Naive thymus-derived CD8-positive, alpha-beta T cell (primary cell): ENCODE results near the gene COA7. TPM values are rescaled to one million over a fixed set of nuclear protein-coding genes. Genes with fewer than 3 reads are reported as not detected.
A peak's percentile ranks its signal among the peaks of the same experiment; 100 is the strongest.
"Not testable (repeated sequence)": the region's sequence is repeated elsewhere in the genome, so short reads cannot be mapped to it uniquely, and the experiment has no call there.

Experiments used
- ATAC-seq, 2 donors: fragments of 150-1000 bp; cut with Tn5 transposase in 1 of 2; sonication (Bioruptor Pico), chemical (Tn5 transposase) in 1 of 2; 1 replicate in 1 of 2; 2 replicates in 1 of 2; pipeline ENCODE4 v1.10.0; 2021; ENCODE audit warnings: mild to moderate bottlenecking in 2 of 2, moderate library complexity in 2 of 2
- POLR2A ChIA-PET: fragments of 350-600 bp; sonication (Branson Sonifier 250); formaldehyde crosslinking; loops from one replicate; lab custom pipeline; 2021; ENCODE audit warnings: antibody characterized with exemption; lab: Charles Lee
- DNase-seq, 10 donors: peaks; one replicate each; pipeline versions ENCODE4 v3.0.0 to v3.0.0-alpha.2; 2020 to 2022
- H3K27ac Mint-ChIP-seq, 10 donors: one replicate each; pipeline ENCODE4 v1.8.0; 2020 to 2022; ENCODE audit warnings: mild to moderate bottlenecking in 10 of 10, mixed read lengths in 10 of 10, moderate library complexity in 4 of 10, inconsistent platforms in 1 of 10
- H3K27me3 Mint-ChIP-seq, 5 donors: one replicate each; pipeline ENCODE4 v1.8.0; 2021 to 2022; ENCODE audit warnings: mixed read lengths in 5 of 5
- H3K36me3 Mint-ChIP-seq, 3 donors: one replicate each; pipeline ENCODE4 v1.8.0; 2020 to 2022; ENCODE audit warnings: mixed read lengths in 3 of 3, mild to moderate bottlenecking in 2 of 3, inconsistent platforms in 1 of 3
- H3K4me1 Mint-ChIP-seq, 4 donors: one replicate each; pipeline ENCODE4 v1.8.0; 2021 to 2022; ENCODE audit warnings: mixed read lengths in 4 of 4
- H3K4me3 Mint-ChIP-seq, 10 donors: one replicate each; pipeline ENCODE4 v1.8.0; 2020 to 2022; ENCODE audit warnings: mild to moderate bottlenecking in 10 of 10, mixed read lengths in 10 of 10, moderate library complexity in 6 of 10, inconsistent platforms in 1 of 10
- H3K9me3 Mint-ChIP-seq, 9 donors: one replicate each; pipeline ENCODE4 v1.8.0; 2020 to 2022; ENCODE audit warnings: mixed read lengths in 9 of 9, mild to moderate bottlenecking in 3 of 9, inconsistent platforms in 1 of 9, moderate library complexity in 1 of 9
- polyA plus RNA-seq, 3 donors: library from polyadenylated mRNA; unstranded; fragments of 300-500 nt; fragmentation: Illumina TruSeq; gene quantifications; one replicate each; pipeline ENCODE4 v1.2.3, GENCODE V29; 2021
- total RNA-seq, 8 experiments: library from RNA in 2 of 8; stranded (reverse) in 2 of 8; gene quantifications; one replicate each; pipeline ENCODE4 v1.2.3 and lab custom pipeline; 2021 to 2026

Gene COA7
- total and polyA plus RNA-seq, 5 experiments from 2014 or later: 2.4 to 4.2 (median 3.1) TPM

DNA sequence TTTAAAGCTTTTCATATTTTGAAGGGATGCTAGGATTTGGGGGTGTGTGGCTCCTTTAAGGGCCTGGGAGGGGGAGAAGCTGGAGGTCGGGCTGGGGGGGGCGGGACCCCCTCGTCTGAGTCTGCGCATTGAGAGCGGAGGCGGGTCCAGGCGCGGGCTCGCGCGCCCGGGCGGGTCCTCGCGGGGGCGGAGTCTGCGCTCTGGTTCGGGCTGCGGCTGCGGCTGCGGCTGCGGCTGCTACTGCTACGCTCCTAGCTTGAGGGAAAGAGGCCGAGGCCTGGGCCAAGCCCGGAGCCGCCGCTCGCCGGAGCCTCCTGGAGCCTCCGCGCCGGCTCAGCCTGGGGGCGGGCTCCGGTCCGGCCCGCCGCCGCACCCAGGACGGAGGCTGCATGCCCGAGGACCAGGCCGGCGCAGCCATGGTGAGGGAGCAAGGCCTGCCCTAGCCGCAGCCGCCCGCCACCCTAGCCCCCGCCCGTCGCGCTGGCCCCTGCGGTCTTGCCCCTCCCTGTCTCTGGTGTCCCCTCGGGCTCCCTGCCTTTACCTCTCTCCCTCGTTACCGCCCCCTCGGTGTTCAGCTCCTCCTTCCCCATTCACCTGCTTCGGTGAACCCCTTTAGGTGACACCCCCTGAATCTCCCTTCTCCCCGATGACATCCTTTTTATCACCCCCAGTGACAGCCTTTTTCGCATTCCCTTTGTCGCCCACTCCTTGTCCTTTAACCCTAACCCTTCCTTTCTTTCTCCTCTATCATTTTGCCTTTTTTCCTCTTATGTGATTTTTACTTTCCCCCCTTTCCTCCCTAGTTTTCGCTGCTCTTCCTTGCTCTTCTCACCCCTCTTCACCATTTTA is 28.3 kb upstream of the COA7 start, which contains the start of gene ZYG11B:
TSS of gene ZYG11B (plus strand) at position 189 of the 849 bp plus-strand sequence. CDS start at position 390, 201 bp downstream.
- ATAC-seq (peak; percentile 90 to 93), DNase-seq (peak; percentile 83 to 93 (median 90))
- POLR2A ChIA-PET: interaction anchor here (0.6 to 1.6 kb wide), 8 partner anchors 11 to 361 kb away, joined by 3 to 11 read pairs (median 4); partner anchors contain the start of genes CC2D1B, ORC1, PRPF38A and SHISAL2A
- Mint-ChIP-seq H3K27me3 (peaks cover 0 to 2% (median 0%) of the 10 kb centered on the region in 5 donors), H3K36me3 (peaks cover 0 to 6% (median 0%) of the 10 kb centered on the region in 3 donors), H3K4me1 (peaks cover 26 to 50% (median 40%) of the 10 kb centered on the region in 4 donors), H3K27ac (peak within 1 kb of the TSS; percentile 84 to 95 (median 92)), H3K9me3 (no peaks in the 10 kb centered on the region), H3K4me3 (peak within 1 kb of the TSS; percentile 90 to 98 (median 94))

- Mint-ChIP-seq H3K27ac (peak overlapping the region in 9 of 10 donors; percentile 40 to 88 (median 76)), H3K27me3 (peaks cover 0 to 2% (median 0%) of the 10 kb centered on the region in 5 donors), H3K36me3 (peaks cover 0 to 6% (median 0%) of the 10 kb centered on the region in 3 donors), H3K4me1 (peaks cover 26 to 50% (median 39%) of the 10 kb centered on the region in 4 donors), H3K9me3 (no peaks in the 10 kb centered on the region), H3K4me3 (peak overlapping the region; percentile 78 to 92 (median 86))
- DNase-seq (no peak), ATAC-seq (no peak)
- POLR2A ChIA-PET: interaction anchor here (0.6 to 1.6 kb wide), 8 partner anchors 11 to 360 kb away, joined by 3 to 11 read pairs (median 4); partner anchors contain the start of genes CC2D1B, ORC1, PRPF38A and SHISAL2A
These were observed 27.7 kb upstream of the COA7 start for GRCh38 chr1:52725903-52726264.

DNA sequence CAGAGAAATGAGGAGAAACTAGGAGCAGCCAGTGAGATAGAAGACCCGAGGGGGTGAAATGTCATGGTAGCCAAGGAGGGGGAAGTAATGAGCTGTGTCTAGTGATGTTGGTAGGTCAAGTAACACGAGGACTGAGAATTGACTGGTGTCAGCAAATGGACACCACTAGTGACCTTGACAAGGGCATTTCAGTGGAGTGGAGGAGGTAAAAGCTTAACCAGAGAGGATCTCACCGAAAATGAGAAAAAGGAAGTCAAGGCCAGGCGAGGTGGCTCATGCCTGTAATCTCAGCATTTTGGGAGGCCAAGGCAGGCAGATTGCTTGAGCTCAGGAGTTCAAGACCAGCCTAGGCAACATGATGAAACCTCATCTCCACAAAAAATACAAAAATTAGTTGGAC is 25.1 kb upstream of the COA7 start:
- peaks cover 0 to 2% (median 0%) of the 10 kb centered on the region in 5 donors for H3K27me3 Mint-ChIP-seq
- no peaks in the 10 kb centered on the region for H3K36me3 Mint-ChIP-seq
- DNase-seq (no peak), ATAC-seq (no peak)
- no peak overlapping the region for H3K27ac Mint-ChIP-seq
- H3K4me3 Mint-ChIP-seq: no peak overlapping the region
- no peaks in the 10 kb centered on the region for H3K9me3 Mint-ChIP-seq
- peaks cover 19 to 33% (median 27%) of the 10 kb centered on the region in 4 donors for H3K4me1 Mint-ChIP-seq
- POLR2A ChIA-PET: interaction anchor here (2.2 kb wide), 1 partner anchor 20 kb away, joined by 4 read pairs; no protein-coding TSS in a partner anchor

DNA sequence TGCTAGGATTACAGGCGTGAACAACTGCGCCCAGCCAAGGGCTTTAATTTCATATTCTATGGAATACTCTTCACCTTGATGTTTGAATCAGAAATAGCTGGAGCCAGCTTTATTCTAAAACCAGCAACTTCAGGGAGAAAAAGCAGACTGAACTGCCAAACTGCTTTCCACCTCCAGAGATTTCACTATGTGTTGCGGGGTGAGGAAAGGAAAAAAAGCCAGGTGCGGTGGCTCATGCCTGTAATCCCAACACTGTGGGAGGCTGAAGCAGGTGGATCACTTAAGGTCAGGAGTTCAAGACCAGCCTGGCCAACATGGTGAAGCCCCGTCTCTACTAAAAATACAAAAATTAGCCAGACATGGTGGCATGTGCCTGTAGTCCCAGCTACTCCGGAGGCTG is 17.1 kb upstream of the COA7 start:
- H3K27me3 Mint-ChIP-seq: not testable (repeated sequence)

DNA sequence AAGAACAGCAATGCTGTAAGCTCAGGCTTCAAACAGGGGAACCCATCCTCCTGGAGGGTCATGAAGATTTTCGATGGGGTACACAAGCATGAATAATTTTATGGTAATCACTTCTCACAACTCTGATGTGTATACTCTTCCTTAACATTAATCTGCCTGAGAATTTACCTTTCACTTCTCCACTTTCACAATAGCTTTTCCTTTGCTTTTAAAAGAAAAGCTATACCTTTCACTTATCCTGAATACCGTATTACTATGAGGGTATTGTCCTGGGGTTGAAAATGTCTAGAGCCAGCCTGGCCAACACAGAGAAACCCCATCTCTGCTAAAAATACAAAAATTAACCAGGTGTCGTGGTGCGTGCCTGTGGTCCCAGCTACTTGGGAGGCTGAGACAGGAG is 15.4 kb upstream of the COA7 start:
- DNase-seq: no peak
- H3K4me3 Mint-ChIP-seq: no peak overlapping the region
- peaks cover 0 to 3% (median 0%) of the 10 kb centered on the region in 5 donors for H3K27me3 Mint-ChIP-seq
- H3K4me1 Mint-ChIP-seq: no peaks in the 10 kb centered on the region
- POLR2A ChIA-PET: interaction anchor here (1.0 kb wide), 1 partner anchor 10 kb away, joined by 3 read pairs; no protein-coding TSS in a partner anchor
- no peaks in the 10 kb centered on the region for H3K36me3 Mint-ChIP-seq
- ATAC-seq: no peak
- H3K27ac Mint-ChIP-seq: peak overlapping the region in 1 of 10 donors; percentile 1
- H3K9me3 Mint-ChIP-seq: no peaks in the 10 kb centered on the region

More for the DNA sequence above, 17.1 kb upstream of the COA7 start:
- H3K4me3 Mint-ChIP-seq, H3K27ac Mint-ChIP-seq, H3K4me1 Mint-ChIP-seq, ATAC-seq, DNase-seq, H3K9me3 Mint-ChIP-seq, POLR2A ChIA-PET, H3K36me3 Mint-ChIP-seq: not testable (repeated sequence)

DNA sequence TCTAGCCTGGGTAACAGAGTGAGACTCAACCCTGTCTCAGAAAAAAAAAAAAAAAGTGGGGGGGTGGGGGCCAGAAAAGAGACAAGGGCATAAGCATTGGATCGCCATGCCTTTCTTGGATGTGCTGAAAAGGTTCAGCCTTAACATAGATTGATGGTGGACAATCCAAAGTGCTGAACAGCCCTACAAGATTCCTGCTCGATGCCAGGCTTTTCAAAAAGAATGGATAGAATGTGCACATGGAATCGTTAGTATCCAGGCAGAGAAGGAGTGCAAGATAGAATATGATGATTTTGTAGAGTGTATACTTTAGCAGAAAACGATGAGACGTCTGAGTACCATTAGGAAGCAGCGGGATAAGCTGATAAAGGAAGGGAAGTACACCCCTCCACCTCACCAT is 10.9 kb upstream of the COA7 start:
- Mint-ChIP-seq H3K27ac (no peak overlapping the region), H3K27me3 (peaks cover 0 to 10% (median 0%) of the 10 kb centered on the region in 5 donors), H3K4me1 (peaks cover 0 to 3% (median 2%) of the 10 kb centered on the region in 4 donors), H3K9me3 (no peaks in the 10 kb centered on the region), H3K36me3 (no peaks in the 10 kb centered on the region), H3K4me3 (no peak overlapping the region)
- POLR2A ChIA-PET: interaction anchor here (0.7 kb wide), 1 partner anchor 15 kb away, joined by 4 read pairs; no protein-coding TSS in a partner anchor
- ATAC-seq (no peak), DNase-seq (no peak)

- H3K4me1 Mint-ChIP-seq: peaks cover 6 to 11% (median 7%) of the 10 kb centered on the region in 4 donors
- no peak for DNase-seq
- no peak for ATAC-seq
- H3K27ac Mint-ChIP-seq: no peak overlapping the region
- no peaks in the 10 kb centered on the region for H3K9me3 Mint-ChIP-seq
- peaks cover 0 to 10% (median 0%) of the 10 kb centered on the region in 5 donors for H3K27me3 Mint-ChIP-seq
- POLR2A ChIA-PET: no interaction called here
- no peak overlapping the region for H3K4me3 Mint-ChIP-seq
- H3K36me3 Mint-ChIP-seq: no peaks in the 10 kb centered on the region
These were observed 9.9 kb upstream of the COA7 start for GRCh38 chr1:52707927-52708655.

DNA sequence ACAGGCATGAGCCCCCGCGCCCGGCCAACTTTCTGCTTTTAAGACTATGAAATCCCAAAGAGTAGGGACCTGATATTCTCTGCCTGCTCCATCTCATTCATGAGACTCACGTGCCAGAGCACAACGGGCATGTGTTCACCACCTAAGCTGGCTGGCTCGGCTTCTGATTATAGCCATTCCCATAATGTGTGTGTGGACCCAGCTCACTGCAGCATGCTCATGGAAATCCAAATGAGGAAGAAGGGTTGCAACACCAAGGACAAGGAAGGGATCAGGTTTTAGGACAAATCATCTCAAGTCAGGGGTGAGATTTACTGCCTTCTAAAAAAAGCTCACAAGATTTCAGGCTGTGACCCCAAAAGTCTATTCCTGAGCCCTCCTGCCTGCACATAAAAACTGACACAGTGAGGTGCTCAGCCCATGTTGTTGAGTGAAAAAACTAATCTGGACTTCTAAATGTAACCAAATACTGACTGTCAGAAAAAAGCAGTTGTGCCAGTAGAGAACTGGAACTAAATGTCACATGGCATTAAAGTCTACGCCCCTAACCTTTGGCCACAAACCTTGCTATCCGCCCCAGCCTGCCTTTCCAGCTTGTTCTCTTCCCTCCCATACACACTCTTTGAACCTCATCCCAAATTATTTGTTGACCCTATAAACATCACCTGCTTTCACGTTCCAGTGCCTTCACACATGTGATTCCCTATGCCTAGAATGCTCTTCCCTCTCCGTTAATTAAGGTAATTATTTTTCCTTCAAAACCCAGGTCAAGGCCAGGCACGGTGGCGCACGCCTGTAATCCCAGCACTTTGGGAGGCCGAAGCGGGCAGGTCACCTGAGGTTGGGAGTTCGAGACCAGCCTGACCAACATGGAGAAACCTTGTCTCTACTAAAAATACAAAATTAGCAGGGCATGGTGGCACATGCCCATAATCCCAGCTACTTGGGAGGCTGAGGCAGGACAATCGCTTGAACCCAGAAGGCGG is 9.1 kb upstream of the COA7 start:
- H3K27ac Mint-ChIP-seq: peak overlapping the region in 1 of 10 donors; percentile 8
- H3K27me3 Mint-ChIP-seq: peaks cover 0 to 10% (median 0%) of the 10 kb centered on the region in 5 donors
- POLR2A ChIA-PET: interaction anchor here (0.7 kb wide), 1 partner anchor 93 kb away, joined by 3 read pairs; no protein-coding TSS in a partner anchor

GRCh38 chr1:52706136-52706670 is 8.1 kb upstream of the COA7 start:
- Mint-ChIP-seq H3K36me3 (no peaks in the 10 kb centered on the region), H3K27me3 (peaks cover 0 to 10% (median 0%) of the 10 kb centered on the region in 5 donors), H3K9me3 (no peaks in the 10 kb centered on the region), H3K4me1 (peaks cover 8 to 21% (median 17%) of the 10 kb centered on the region in 4 donors), H3K4me3 (no peak overlapping the region), H3K27ac (peak overlapping the region in 4 of 10 donors; percentile 12 to 77 (median 31))
- no peak for DNase-seq
- ATAC-seq: no peak
- POLR2A ChIA-PET: interaction anchor here (0.7 kb wide), 1 partner anchor 94 kb away, joined by 3 read pairs; no protein-coding TSS in a partner anchor

More for the DNA sequence above, 9.1 kb upstream of the COA7 start:
- Mint-ChIP-seq H3K4me3 (no peak overlapping the region), H3K36me3 (no peaks in the 10 kb centered on the region), H3K9me3 (no peaks in the 10 kb centered on the region), H3K4me1 (peaks cover 8 to 16% (median 15%) of the 10 kb centered on the region in 4 donors)
- no peak for DNase-seq
- no peak for ATAC-seq

DNA sequence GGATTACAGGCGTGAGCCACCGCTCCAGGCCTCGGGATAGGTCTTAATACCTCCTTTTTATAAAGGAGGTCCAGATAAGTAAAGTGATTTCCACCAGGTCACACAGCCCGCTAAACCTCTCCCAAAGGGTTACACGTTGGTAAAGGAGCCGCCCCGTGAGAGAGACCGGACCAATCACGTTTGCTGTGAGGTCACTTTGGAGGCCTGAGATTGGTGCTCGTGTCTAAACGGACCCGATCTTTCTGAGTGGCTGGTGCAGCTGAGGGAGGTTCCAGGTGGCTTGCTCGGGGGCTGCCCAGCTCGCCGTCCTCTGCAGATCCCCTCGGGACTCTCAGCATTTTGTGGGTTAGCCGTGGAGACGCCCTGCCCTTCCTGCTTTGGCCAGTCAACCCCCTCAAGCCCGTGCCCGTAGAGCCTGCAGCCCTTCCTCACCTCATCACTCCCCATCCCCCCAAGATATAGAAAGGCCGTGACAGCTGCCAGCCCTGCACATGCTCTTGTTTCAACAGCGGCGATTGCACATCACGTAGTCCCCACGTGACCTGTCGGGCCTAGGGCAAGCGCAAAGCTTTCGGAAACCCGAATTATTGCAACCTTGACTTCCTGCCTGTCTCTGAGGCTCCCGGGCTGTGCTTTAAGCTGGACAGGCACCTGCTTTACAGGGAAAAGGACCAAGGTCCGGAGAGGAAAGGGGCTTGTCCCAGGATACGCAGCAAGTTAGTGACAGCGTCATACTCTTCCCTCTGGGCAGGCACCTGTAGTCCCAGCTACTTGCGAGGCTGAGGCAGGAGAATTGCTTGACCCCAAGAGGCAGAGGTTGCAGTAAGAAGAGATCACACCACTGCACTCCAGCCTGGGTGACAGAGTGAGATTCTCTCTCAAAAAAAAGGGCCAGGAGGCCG is 5.0 kb upstream of the COA7 start:
- ATAC-seq (peak; percentile 94), DNase-seq (peak; percentile 60 to 92 (median 82))
- no peaks in the 10 kb centered on the region for H3K36me3 Mint-ChIP-seq
- H3K4me1 Mint-ChIP-seq: peaks cover 10 to 34% (median 27%) of the 10 kb centered on the region in 4 donors
- POLR2A ChIA-PET: interaction anchor here (0.6 to 1.8 kb wide), 17 partner anchors 8 to 824 kb away, joined by 3 to 11 read pairs (median 3); partner anchors contain the start of genes ECHDC2, ORC1, PRPF38A and SHISAL2A
- H3K9me3 Mint-ChIP-seq: no peaks in the 10 kb centered on the region
- peak overlapping the region; percentile 95 to 99 (median 98) for H3K27ac Mint-ChIP-seq
- peak overlapping the region; percentile 87 to 97 (median 90) for H3K4me3 Mint-ChIP-seq
- H3K27me3 Mint-ChIP-seq: peaks cover 0 to 2% (median 0%) of the 10 kb centered on the region in 5 donors
